22Rv1 (cell line): ENCODE measurements around the gene ACTR3C.
A peak's percentile ranks its signal among the peaks of the same experiment; 100 is the strongest.

Source experiments
- H3K27ac ChIP-seq: fragments of 450-650 bp; 2 replicates; pipeline ENCODE4 v1.5.1; 2017
- ZFX ChIP-seq: fragments of 450-650 bp; IDR thresholded peaks from 2 replicates; pipeline ENCODE4 v1.6.1; 2017; ENCODE audit warnings: antibody characterized with exemption, borderline replicate concordance
- TF ChIP-seq, protein P1 (sequence below): fragments of 450-650 bp; IDR thresholded peaks from 2 replicates; pipeline ENCODE4 v1.5.1; 2017; ENCODE audit warnings: mild to moderate bottlenecking

ACTR3C gene

DNA sequence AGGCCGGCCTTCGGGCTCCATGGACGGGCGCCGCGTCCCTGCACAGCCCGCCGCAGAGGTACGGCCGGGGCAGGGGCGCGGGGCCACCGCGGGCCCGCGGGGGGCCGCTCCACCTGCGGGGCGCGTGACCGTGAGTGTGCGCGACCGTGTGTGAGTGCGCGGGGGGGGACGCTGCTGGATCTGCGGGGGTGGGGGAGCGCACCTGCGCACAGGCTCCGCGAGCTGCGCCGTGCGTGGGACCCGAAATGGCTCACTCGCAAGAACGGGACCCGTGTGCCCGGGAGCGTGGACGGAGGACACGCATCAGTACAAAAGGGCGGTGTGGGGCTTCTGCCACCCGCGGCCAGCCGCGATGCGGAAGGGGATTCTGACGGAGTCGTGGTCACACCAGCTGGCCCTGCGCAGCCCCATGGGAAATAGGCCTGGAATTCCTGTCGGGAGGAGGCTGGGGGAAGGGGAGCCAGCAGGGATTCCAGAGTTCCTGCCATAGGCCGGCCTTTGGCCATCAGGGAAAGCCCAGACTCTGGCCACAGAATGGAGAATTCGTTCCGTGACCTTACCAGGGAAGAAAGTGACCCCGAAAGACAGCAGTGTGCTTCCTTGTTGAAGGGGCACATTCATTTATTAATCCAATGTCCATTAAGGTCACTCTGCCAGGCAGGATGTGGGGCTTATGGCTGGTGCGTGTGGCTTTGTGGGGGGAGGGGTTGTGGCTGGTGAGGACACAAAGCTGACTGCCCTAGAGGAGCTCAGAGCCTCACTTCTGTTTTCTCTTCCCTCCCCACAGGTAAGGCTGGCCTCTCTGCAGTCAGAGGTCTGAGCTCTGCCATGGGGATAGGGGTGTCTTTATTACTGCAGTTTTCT, 45.8 kb upstream of the ACTR3C start:
- H3K27ac ChIP-seq = peak overlapping the region; percentile 98
- no peak for TF ChIP-seq ZFX
- TF ChIP-seq, protein P1, sequence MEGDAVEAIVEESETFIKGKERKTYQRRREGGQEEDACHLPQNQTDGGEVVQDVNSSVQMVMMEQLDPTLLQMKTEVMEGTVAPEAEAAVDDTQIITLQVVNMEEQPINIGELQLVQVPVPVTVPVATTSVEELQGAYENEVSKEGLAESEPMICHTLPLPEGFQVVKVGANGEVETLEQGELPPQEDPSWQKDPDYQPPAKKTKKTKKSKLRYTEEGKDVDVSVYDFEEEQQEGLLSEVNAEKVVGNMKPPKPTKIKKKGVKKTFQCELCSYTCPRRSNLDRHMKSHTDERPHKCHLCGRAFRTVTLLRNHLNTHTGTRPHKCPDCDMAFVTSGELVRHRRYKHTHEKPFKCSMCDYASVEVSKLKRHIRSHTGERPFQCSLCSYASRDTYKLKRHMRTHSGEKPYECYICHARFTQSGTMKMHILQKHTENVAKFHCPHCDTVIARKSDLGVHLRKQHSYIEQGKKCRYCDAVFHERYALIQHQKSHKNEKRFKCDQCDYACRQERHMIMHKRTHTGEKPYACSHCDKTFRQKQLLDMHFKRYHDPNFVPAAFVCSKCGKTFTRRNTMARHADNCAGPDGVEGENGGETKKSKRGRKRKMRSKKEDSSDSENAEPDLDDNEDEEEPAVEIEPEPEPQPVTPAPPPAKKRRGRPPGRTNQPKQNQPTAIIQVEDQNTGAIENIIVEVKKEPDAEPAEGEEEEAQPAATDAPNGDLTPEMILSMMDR = no peak

DNA sequence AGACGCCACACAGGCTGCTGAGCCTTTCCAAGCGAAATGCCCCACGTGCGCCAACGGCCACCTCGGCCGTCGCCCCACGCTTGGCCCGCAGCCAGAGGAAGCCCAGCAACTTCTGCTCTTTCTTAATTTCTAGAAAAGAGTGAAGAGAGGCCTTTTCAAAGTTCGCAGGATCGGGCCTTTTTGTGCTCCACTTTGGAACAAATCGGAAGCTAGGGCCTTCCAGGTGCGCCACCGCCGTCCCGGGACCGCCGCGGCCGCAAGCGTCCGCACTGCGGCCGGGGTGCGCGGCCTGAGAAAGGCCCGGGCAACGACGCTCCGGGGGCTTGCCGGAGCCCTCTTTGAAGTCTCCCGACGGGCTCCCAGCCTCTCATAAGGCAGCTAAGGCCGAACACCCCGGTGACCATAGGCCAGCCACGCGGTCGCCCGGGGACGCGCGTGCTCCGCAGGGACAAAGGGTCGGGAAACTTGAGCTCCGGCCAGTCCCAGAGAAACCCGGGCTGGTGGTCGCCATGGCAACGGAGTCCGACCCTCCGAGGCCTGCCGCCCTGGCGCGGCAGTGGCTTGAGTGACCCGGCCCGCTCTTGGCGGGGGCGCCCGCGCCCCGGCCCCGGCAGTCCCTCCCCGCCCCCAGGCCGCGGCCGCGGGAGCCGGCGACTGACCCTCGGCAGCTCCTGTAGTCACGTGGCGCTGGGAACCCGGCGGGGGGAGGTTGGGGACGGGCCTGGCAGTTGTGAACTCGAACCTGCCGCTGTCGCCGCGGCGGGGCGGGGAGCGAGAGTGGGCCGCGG, 44.9 kb upstream of the ACTR3C start, which contains the start of gene REPIN1:
Gene REPIN1, plus strand, starts transcription at position 727 of the 788 bp plus-strand sequence. CDS start 890 bp downstream, outside the sequence.
- peak within 1 kb of the TSS; percentile 98 for H3K27ac ChIP-seq
- TF ChIP-seq ZFX = peak; percentile 20; the same call in 1 of the 2 replicates
- TF ChIP-seq, protein P1 = no peak

DNA sequence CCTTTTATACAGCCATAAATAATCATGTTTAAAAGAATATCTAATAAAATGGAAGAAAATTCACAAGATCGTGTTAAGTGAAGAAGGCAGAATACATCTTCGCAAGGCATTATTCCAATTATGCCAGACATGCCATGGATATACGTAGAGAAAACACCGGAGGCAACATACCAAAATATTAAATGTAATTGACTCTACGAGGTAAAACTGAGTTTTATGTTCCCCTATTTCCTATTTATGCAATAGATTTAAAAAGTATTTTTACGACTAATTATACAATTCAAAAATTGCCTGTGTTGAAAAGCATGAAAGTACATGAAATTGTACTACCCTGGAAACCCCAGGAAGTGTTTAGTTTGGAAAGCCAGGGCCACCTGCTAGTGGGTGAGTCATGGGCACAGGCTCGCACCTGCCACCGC, 44.3 kb upstream of the ACTR3C start:
- H3K27ac ChIP-seq = peak overlapping the region; percentile 98
- TF ChIP-seq, protein P1 = no peak
- TF ChIP-seq ZFX = no peak

DNA sequence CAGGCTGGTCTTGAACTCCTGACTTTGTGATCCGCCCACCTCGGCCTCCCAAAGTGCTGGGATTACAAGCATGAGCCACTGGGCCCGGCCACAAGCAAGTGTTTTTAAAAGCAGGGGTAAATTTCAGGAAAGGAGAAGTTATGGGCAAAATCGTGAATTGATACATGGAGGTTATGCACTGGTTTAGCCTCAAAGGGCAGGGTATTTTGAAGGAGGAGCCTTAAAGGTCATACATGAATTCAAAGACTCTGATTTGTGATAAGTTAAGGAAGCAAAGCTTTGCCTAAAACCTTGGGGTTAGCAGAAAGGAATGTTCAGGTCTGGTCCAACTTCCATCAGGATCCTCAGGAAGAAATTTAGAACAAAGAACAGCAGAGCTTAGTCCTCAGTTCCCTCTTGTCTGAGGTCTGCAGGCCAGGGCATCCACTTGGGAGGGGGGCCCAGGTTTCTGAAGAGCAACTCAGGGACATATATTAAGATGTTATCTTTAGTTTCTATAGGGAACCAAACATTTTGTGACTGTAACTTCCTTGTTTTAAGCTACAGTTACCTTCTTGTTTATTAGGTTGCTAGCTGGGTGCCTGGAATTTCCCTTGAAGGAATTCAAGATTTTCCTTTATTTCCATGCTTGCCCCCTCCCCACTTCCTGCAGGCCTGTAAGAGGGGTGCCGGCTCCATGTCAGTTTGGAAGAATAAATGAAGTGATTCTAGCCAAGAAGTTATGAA, 42.5 kb upstream of the ACTR3C start:
- TF ChIP-seq, protein P1 = no peak
- no peak for TF ChIP-seq ZFX
- no peak overlapping the region for H3K27ac ChIP-seq

DNA sequence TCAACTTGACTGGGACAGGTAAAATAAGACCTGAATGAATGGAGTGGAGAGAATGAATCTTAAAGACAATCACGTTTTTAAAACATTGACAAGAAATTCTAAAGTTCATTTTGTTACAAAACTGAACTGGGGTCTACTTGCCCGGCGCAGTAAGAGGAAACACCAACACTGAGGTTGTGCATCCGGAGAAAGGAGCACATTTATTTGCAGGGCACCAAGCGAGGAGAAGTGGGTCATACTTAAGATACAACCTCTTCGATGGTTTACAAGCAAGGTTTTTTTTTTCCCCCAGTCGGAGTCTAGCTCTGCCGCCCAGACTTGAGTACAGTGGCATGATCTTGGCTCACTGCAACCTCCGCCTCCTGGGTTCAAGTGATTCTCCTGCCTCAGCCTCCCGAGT, 41.8 kb upstream of the ACTR3C start:
- H3K27ac ChIP-seq = no peak overlapping the region
- no peak for TF ChIP-seq ZFX
- TF ChIP-seq, protein P1 = no peak

DNA sequence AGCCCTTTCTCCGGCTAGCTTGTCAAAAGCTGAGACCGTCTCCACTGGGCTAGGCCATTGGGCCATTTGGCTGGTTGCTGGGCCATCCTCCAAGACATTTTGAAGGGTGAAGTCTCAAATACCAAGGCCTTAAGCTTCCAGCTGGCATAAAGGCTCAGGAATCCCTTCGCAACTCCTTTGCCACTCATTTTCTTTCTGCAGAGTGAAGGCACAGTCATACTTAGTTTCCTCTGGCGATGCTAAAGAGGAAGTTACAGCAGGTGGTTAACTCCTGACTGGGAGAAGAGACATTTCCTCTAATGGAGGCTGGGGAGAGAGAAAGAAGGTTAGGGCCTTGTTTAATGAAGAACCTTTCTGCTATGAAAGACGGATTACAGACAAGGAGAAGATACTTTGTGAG, 40.5 kb upstream of the ACTR3C start:
- TF ChIP-seq, protein P1 = no peak
- TF ChIP-seq ZFX = no peak
- H3K27ac ChIP-seq = no peak overlapping the region
